GM18517 (cell line): Measurements from ENCODE around the gene PRR12.
"Not testable (repeated sequence)": the region's sequence is repeated elsewhere in the genome, so short reads cannot be mapped to it uniquely, and the experiment has no call there.

ENCODE experiments used
- ATAC-seq: cut with Tn5 transposase; IDR thresholded peaks from one replicate; pipeline ENCODE4 v1.9.1; 2021; ENCODE audit warnings: mild to moderate bottlenecking, moderate library complexity; ENCODE audit not compliant: unreplicated experiment

Gene PRR12

GRCh38 chr19:49615861-49616260, 24.9 kb downstream of the PRR12 start:
- no peak for ATAC-seq

DNA sequence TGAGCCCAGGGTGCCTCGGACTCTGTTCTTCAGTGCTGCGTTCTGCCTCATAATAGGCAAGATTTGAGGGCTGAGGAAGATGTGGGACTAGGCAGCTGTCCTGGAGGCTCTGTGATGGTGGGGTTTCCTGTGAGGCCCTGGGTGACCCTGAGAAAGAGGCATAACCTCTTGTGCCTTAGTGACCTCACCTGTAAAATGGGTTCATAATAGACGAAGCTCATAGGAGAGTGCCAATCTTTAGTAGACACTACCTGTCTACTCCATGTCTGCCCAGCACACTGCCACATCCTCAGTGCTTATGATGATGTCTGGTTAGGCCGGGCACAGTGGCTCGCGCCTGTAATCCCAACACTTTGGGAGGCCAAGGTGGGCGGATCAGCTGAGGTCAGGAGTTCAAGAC, 25.6 kb downstream of the PRR12 start:
- no peak for ATAC-seq

GRCh38 chr19:49616945-49617344, 26.0 kb downstream of the PRR12 start:
- no peak for ATAC-seq

GRCh38 chr19:49617860-49618259, 26.9 kb downstream of the PRR12 start:
- not testable (repeated sequence) for ATAC-seq

DNA sequence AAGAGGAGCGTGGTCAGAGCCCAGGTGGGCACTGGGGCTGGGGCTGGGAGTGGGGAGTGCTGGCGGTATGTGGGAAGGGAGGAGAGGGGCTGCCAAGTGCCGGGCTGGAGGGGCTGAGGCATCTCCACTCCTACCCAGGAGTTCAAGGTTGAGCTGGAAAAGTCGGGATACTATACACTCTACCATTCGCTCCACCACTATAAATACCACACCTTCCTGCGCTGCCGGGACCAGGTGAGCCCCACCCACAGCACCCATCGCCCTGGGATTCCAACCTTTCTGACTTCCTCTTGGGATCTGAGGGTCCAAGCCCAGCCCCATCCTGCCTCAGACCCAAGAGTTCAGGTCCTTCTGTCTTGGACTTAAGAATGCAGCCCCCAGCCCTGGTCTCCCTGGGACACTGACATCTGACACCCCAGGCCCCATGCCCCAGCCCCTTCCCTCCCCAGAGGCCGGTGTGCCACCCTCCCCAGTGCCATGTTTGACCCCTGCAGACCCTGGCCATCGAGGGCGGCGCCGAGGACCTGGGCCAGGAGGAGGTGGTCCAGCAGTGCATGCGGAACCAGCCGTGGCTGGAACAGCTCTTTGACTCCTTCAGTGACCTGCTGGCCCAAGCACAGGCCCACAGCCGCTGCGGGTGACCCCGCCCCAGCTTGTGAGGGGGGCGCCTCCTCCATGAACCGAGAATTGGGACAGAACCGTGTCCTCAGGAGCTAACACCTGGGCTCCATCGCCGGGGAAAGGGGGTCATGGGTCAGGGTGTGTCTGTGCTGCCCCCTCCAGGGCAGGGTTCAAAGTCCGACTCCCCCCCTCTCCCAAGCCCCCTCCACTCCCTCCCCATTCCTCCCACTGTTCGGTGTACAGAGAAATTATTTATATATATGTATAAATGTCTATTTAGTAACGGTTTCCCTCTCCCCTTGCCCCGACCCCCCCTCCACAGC, 34.3 kb downstream of the PRR12 start:
- no peak for ATAC-seq

- no peak for ATAC-seq
Observed at GRCh38 chr19:49626226-49626625, 35.2 kb downstream of the PRR12 start.

DNA sequence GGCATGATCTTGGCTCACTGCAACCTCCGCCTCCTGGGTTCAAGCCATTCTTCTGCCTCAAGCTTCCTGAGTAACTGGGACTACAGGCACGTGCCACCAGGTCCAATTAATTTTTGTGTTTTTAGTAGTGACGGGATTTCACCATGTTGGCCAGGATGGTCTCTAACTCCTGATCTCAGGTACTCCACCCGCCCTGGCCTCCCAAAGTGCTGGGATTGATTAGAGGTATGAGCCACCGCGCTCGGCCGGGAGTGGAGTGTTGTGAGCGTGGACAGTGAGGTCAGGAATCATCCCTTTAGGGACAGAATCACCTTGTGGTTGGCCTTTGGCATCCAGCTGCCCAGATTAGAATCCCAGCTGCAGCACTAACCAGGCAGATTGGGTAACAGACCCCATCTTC, 38.7 kb downstream of the PRR12 start:
- ATAC-seq = no peak

GRCh38 chr19:49631014-49631588, 40.1 kb downstream of the PRR12 start:
- no peak for ATAC-seq

- no peak for ATAC-seq
Observed at GRCh38 chr19:49631610-49632192, 40.7 kb downstream of the PRR12 start.

DNA sequence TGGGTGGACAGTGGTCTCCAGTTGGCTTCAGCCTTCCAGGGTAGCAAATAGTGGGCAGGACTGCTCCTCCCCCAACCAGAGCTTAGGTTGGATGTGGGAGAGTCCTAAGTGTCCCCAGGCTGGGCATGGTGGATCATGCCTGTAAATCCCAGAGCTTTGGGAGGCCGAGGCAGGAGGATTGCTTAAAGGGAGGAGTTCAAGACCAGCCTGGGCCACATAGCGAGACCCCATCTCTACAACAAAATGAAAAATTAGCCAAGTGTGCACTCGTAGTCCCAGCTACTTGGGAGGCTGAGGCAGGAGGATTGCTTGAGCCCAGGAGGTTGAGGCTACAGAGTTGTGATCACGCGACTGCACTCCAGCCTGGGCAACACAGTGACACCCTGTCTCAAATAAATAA, 41.6 kb downstream of the PRR12 start:
- ATAC-seq = no peak

DNA sequence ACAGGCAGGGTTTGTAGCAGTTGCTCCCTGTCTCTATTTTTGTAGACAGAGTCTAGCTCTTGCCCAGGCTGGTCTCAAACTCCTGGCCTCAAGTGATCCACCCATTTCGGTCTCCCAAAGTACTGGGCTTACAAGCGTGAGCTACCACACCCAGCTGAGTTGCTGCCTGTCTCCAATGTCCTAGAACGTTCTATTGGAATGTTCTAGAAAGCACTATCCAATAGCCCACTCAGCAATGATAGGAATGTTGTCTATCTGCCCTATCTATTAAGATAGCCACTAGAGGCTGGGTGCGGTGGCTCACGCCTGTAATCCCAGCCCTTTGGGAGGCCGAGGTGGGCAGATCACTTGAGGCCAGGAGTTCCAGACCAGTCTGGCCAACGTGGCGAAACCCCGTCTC, 42.3 kb downstream of the PRR12 start:
- ATAC-seq = not testable (repeated sequence)

DNA sequence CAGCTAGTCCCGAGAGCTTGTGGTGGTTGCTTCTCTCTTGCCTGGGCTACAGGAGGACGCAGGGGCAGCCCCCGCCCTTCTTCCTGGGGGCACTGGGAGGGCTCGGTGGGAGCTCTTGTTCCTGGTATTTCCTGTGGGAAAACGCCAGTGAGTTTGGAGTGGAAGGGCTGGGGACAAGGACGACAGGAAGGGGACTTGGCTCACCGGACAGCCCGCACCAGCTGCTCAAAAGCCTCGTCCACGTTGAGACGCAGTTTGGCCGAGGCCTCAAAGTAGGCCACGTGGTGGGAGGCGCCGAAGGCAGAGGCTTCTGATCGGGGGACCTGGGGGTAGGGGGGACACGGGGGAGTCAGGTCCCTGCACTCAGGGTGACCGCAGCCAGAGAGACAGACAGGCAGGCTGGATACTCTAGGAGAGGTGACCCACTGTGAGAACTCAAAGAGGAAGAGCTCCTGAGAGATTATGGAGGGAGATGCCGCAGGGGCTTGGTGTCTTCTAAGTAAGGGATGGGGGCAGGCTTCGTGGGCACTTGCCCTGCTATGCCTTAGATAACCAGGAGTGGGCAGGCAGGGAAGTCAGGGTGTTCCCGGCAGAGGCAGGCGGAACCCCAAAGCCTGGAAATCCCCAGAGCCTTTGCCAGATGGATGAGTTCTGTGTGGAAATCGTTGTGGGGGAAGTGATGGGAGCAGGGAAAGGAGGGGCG, 44.7 kb downstream of the PRR12 start:
- ATAC-seq = no peak

DNA sequence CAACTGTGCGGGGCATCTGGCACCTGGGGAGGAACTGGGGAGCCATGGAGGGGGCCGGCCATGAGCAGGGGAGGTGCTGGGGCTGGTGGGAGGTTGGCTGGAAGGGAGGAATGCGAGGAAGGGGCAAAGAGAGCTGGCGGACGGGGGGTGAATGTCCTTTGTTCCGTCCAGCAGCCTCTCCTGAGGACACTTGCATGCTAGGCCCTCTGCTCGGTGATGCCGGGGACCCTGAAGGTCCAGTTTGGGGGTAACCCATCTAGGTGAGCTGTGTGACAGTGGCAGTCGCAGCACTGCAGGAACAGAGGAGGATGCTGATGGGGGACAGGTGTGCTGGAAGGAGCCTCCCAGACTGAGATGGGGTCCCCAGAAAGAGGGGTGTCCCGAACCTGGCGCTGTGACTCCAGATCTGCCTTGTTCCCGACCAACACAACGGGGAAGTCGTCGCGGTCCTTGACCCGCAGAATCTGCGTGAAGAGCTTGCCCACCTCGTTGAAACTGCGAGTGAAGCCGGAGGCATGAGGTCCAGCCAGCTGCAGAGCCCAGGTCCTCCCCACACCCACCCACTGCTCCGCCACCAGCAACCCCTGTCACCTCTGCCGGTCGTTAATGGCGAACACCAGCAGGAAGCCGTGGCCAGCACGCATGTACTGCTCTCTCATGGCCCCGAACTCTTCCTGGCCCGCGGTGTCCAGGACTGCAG, 45.4 kb downstream of the PRR12 start:
- no peak for ATAC-seq

DNA sequence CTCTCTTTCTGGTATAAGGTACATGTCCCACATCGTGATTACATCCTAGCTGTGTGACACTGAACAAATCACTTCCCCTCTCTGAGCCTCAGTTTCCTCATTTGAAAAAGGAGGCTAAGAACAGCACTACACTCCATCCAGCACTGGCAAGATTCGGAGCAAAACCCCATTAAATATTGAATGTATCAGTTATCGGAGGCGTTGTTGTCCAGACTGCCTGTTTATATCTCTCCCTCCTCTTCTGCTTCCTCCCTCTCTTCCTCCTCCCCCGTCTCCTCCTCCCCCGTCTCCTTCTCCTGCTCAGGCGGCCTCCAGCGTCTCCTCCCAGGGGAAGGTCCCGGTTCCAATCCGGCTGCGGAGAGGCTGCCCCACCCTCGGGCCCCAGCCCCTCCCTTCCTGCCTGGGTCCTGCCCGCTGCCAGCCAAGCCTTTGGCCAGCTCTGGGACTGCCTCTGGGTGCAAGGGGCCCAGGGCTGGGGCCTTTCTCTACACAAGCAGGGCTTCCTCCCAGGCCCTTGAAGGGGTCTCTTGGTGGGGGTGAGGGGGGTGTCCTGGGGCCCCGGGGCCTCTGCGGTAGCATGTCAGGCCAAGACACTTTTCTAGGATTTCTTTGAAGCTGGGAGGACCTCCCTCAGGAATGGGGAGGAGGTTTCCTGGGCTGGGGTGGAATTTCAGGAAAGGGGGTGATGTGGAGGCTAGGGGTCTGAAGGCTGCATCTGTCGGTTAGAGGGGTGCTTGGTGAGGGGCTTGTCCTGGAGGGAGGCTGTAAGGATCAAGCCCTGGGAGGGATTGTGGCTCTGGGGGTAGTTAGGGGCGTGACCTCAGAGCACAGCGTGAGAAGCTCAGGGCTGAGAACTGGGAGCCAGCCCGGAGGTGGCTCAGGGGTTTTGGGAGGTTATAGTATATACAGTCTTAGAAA, 47.1 kb downstream of the PRR12 start:
- ATAC-seq = no peak

DNA sequence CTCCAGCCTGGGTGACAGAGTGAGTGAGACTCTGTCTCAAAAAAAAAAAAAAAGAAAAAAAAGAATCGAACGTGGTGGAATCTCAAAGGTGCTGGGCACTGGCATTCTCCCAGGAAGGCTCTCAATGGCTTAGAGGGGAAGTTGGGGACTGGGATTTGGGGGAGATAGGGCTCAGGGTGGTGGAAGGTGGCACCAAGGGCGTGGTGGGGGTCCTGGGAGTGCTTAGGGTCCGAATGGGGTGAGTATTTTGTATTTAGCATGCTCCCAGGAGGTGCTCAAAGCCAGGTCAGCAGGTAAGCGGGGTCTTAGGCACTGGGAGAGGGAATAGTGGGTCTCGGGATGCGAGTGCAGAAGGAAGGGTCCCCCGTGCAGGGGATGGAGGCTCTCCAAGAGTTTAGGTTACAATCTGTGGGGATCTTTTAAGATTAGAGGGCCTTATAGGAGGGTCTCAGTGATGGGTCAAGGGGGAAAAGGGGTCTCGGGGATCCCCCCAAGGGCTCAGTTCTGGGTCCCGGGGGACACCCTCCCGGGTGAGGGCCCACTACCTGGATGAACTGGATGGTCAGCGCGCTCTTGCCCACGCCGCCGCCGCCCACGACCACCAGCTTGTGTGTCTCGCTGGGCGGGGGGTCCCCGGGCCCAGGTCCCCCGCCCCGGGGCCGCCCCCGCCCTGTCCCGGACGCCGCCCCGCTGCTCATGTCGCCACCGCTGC, 48.6 kb downstream of the PRR12 start:
- no peak for ATAC-seq

- peak; percentile 75 for ATAC-seq
Observed at GRCh38 chr19:49640113-49640898, 49.3 kb downstream of the PRR12 start, which contains the start of gene RRAS. Gene RRAS (minus strand): TSS chr19:49640143. CDS start chr19:49640098, 45 bp downstream.

- peak; percentile 52 for ATAC-seq
Observed at GRCh38 chr19:49641688-49642491, 50.9 kb downstream of the PRR12 start, which contains the start of gene SCAF1. Gene SCAF1 (plus strand): TSS chr19:49642209. CDS start chr19:49645027, 2,818 bp downstream.
